Nephron progenitor cell (in vitro differentiated cells): Measurements from ENCODE around the gene ZNF813.
"Not testable (repeated sequence)": the region's sequence is repeated elsewhere in the genome, so short reads cannot be mapped to it uniquely, and the experiment has no call there.

Experiments used
- DNase-seq: peaks from one replicate; pipeline ENCODE4 v3.0.0; 2021
- H3K27ac Mint-ChIP-seq: 2 replicates; pipeline ENCODE4 v1.8.0; 2021; ENCODE audit warnings: mild to moderate bottlenecking, moderate library complexity, mixed read lengths
- H3K27me3 Mint-ChIP-seq: 2 replicates; pipeline ENCODE4 v1.8.0; 2021; ENCODE audit warnings: mild to moderate bottlenecking, low read depth, mixed read lengths; ENCODE audit not compliant: poor library complexity
- H3K36me3 Mint-ChIP-seq: 2 replicates; pipeline ENCODE4 v1.8.0; 2021; ENCODE audit warnings: low read depth, mixed read lengths
- H3K4me1 Mint-ChIP-seq: 2 replicates; pipeline ENCODE4 v1.8.0; 2021; ENCODE audit warnings: mixed read lengths
- H3K4me3 Mint-ChIP-seq: 2 replicates; pipeline ENCODE4 v1.8.0; 2021; ENCODE audit warnings: mild to moderate bottlenecking, moderate library complexity, mixed read lengths
- H3K9me3 Mint-ChIP-seq: 2 replicates; pipeline ENCODE4 v1.8.0; 2021; ENCODE audit warnings: mild to moderate bottlenecking, moderate library complexity, mixed read lengths
- TF ChIP-seq, protein P1 (sequence below): fragments of 200-600 bp; sonication (generic); IDR thresholded peaks from 2 replicates; pipeline ENCODE4 v1.5.0; 2021; ENCODE audit warnings: antibody characterized with exemption

ZNF813 gene

DNA sequence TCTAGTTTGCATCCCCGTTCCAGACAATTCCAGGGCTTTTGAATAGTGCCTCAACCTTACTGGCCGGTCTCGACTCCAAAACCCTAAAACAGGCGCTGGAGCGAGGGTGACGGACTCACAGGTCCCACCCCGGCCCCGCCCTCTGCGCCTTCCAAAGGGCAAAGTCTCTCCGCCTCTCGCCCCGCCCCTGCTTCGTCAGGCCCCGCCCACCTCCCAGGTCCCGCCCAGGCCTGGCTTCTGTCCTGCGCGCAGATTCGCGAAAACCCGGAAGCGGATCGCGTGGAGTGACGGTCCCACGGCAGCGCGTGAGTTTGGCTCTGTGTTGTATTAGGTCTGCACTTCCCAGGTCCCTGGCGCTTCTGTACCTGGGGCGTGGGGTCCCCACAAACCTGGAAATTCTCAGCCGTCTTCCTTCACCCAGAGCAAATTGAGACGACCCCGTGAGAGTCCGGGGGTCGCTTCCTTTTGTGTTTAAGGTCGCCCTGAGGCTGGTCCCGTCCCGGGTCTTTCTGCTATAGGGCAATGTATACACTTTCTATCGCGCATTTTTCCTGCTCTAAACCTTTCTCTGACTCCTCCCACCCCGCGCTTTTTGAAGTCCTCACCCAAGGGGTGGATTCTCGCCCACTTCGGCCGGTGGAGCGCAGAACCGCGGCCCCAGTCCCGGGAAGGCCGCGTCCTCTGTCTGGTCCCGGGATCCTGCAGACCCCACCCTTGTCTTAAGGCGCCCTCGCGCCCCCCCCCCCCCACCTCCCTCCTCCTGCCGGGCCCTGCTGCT, at the start of gene ZNF813:
Gene ZNF813, plus strand, starts transcription at position 249 of the 778 bp plus-strand sequence. CDS start 16,090 bp downstream, outside the sequence.
- peaks cover 39% of the 10 kb centered on the region for H3K36me3 Mint-ChIP-seq
- DNase-seq = peak; percentile 99
- TF ChIP-seq, protein P1, sequence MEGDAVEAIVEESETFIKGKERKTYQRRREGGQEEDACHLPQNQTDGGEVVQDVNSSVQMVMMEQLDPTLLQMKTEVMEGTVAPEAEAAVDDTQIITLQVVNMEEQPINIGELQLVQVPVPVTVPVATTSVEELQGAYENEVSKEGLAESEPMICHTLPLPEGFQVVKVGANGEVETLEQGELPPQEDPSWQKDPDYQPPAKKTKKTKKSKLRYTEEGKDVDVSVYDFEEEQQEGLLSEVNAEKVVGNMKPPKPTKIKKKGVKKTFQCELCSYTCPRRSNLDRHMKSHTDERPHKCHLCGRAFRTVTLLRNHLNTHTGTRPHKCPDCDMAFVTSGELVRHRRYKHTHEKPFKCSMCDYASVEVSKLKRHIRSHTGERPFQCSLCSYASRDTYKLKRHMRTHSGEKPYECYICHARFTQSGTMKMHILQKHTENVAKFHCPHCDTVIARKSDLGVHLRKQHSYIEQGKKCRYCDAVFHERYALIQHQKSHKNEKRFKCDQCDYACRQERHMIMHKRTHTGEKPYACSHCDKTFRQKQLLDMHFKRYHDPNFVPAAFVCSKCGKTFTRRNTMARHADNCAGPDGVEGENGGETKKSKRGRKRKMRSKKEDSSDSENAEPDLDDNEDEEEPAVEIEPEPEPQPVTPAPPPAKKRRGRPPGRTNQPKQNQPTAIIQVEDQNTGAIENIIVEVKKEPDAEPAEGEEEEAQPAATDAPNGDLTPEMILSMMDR = no peak
- H3K9me3 Mint-ChIP-seq = peaks cover 45% of the 10 kb centered on the region
- H3K27me3 Mint-ChIP-seq = peaks cover 10% of the 10 kb centered on the region
- peak within 1 kb of the TSS; percentile 98 for H3K4me3 Mint-ChIP-seq
- peak within 1 kb of the TSS; percentile 98 for H3K27ac Mint-ChIP-seq
- H3K4me1 Mint-ChIP-seq = peaks cover 42% of the 10 kb centered on the region

DNA sequence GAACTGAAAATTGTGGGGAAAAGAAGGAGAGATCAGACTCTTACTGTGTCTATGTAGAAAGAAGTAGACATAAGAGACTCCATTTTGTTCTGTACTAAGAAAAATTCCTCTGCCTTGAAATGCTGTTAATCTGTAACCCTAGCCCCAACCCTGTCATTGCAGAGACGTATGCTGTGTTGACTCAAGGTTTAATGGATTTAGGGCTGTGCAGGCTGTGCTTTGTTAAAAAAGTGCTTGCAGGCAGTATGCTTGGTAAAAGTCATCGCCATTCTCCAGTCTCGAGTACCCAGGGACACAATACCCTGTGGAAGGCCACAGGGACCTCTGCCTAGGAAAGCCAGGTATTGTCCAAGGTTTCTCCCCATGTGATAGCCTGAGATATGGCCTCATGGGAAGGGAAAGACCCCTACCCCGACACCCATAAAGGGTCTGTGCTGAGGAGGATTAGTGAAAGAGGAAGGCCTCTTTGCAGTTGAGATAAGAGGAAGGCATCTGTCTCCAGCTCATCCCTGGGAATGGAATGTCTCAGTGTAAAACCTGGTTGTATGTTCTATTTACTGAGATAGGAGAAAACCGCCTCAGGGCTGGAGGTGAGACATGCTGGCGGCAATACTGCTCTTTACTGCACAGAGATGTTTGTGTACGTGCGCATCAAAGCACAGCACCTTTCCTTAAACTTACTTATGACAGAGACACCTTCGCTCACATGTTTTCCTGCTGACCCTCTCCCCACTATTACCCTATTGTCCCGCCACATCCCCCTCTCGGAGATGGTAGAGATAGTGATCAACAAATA, 46.8 kb upstream of the ZNF813 start:
- DNase-seq, H3K4me3 Mint-ChIP-seq, H3K27me3 Mint-ChIP-seq: not testable (repeated sequence)
- peaks cover 40% of the 10 kb centered on the region for H3K9me3 Mint-ChIP-seq
- peaks cover 26% of the 10 kb centered on the region for H3K36me3 Mint-ChIP-seq
- H3K27ac Mint-ChIP-seq = peak overlapping the region; percentile 99
- H3K4me1 Mint-ChIP-seq = peaks cover 47% of the 10 kb centered on the region

DNA sequence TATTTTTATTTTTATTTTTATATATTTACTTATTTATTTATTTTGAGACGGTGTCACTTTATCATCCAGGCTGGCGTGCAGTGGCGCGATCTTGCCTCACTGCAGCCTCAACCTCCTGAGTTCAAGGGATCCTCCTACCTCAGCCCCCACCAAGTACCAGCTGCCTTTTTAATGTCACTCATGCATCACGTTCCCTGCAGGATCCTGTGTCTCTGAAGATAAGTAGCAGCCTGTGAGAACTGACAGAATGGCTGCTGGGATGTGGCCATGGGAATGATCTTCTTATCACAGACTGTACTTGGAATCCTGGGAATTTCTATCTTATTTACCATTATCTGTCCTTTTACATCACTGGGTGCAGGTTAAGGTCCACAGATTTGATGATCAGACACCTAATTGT, 45.0 kb upstream of the ZNF813 start:
- H3K27me3 Mint-ChIP-seq = no peaks in the 10 kb centered on the region
- H3K27ac Mint-ChIP-seq = no peak overlapping the region
- peaks cover 47% of the 10 kb centered on the region for H3K4me1 Mint-ChIP-seq
- peaks cover 11% of the 10 kb centered on the region for H3K36me3 Mint-ChIP-seq
- peaks cover 25% of the 10 kb centered on the region for H3K9me3 Mint-ChIP-seq
- no peak overlapping the region for H3K4me3 Mint-ChIP-seq
- no peak for DNase-seq
- TF ChIP-seq, protein P1 = no peak

DNA sequence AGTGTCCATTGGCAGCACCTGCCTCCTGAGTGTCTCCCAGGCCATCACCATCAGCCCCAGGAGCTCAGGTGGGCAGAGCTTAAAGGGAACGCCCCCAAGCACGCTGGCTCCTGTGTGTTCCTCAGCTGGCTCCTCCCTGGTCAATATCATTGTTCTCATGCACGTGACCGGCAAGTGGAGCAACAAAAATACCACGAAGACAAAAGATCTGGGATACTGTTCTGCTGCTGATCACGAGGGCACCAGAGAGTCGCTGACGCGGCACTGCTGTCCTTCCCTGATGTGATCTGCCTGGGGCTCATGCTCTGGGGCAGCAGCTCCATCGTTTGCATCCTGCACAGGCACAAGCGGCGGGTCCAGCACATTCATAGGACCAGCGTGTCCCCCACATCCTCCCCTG, 44.5 kb upstream of the ZNF813 start:
- not testable (repeated sequence) for H3K4me3 Mint-ChIP-seq, DNase-seq, H3K27ac Mint-ChIP-seq, H3K27me3 Mint-ChIP-seq, H3K36me3 Mint-ChIP-seq
- Mint-ChIP-seq H3K9me3 (peaks cover 22% of the 10 kb centered on the region), H3K4me1 (peaks cover 47% of the 10 kb centered on the region)

DNA sequence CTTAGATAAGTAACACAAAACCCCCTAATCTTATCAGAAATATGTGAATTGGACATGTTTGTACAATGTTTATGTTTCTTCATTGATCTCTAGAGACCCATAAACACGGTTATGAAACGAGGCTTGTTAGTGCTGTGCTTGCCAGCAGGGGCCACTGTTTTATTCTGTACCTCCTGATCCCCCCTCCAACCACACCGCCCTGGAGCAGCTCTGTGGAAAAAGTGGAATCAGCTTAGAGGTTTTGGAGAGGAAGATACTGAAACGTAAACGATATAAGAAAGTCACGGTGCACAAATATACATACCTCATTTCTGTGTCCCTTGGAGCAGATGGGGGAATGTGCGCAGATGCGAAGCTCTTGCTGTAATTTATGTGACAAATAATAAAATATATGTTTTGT, 43.9 kb upstream of the ZNF813 start:
- H3K27me3 Mint-ChIP-seq, H3K27ac Mint-ChIP-seq: not testable (repeated sequence)
- TF ChIP-seq, protein P1 = peak; percentile 10
- Mint-ChIP-seq H3K4me1 (peaks cover 52% of the 10 kb centered on the region), H3K36me3 (peaks cover 13% of the 10 kb centered on the region), H3K4me3 (peak overlapping the region; percentile 34), H3K9me3 (peaks cover 16% of the 10 kb centered on the region)
- peak; percentile 23 for DNase-seq

DNA sequence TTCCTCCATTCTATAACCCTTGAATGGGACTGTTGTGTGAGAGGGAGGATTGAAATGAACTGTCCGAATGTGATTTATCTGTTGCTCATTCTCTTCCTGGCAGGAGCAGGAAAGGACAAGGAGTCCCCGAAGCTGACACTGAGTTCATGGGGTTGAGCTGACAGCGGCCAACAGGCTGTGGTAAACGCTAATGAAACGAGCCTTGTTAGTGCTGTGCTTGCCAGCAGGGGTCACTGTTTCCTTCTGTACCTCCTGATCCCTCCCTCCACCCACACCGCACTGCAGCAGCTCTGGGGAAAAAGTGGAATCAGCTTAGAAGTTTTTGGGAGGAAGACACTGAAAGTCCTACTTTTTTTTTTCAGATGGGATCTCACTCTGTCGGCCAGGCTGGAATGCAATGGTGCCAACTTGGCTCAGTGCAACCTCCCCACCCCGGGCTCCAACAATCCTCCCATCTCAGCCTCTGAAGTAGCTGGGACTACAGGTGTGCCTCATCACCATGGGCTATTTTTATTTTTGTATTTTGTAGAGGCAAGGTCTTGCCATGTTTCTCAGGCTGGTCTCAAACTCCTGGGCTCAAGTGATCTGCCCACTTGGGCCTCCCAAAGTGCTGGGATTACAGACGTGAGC, 42.5 kb upstream of the ZNF813 start:
- no peak overlapping the region for H3K27ac Mint-ChIP-seq
- TF ChIP-seq, protein P1 = peak; percentile 73
- H3K4me1 Mint-ChIP-seq = peaks cover 61% of the 10 kb centered on the region
- H3K36me3 Mint-ChIP-seq = peaks cover 8% of the 10 kb centered on the region
- H3K9me3 Mint-ChIP-seq = peaks cover 8% of the 10 kb centered on the region
- no peak overlapping the region for H3K4me3 Mint-ChIP-seq
- peak; percentile 83 for DNase-seq
- peaks cover 7% of the 10 kb centered on the region for H3K27me3 Mint-ChIP-seq
